Stimulated activated CD4-positive, alpha-beta T cell treated with anti-CD3 and anti-CD28 coated beads, Interleukin-1b, Interleukin-23, amount 100 ng/mL, for 4 hours (primary cell): ENCODE measurements around the gene MRTFA.
"Not testable (repeated sequence)": the region's sequence is repeated elsewhere in the genome, so short reads cannot be mapped to it uniquely, and the experiment has no call there.

Source experiments
- DNase-seq, 2 donors: peaks; one replicate each; pipeline ENCODE4 v3.0.0-alpha.2; 2020; ENCODE audit warnings: low read depth in 2 of 2

The MRTFA gene

DNA sequence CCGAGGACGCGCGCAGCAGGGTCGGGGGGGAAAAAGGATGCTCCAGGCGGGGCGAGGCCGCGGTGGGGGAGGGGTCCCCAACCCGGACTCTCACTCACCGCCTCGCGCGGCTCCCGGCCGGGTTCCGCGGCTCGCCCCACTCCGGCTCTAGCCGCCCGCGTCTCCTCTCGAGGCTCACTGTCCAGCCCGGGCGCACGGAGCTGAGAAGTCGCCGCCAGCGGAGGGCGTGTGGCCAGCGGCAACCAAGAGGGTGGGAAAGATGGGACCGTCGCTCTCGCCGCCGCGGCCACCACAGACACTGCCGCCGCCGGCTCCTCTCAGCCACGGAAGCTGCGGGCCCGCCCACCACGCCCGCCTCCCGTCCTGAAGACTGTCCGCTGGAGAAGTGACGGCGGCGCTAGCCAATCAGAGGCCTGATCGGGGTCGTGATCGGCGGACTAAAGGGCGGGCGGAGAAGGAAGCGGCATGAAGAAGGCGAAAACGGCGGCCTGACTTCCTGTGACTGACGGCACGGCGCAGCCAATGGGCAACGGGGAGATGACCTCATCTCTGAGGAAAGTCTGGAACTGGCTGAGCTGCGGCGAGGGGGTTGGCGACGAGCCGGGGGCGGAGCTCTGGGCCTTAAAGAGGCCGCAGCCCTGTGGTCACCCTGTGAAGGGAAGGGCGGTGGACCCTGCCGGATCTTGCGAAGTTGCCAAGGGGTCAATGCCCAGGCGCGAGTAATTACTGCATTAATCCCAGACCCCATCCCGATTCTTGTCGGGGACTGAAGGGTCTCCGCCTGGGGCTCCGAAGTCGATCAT lies at the start of gene MRTFA:
Gene MRTFA, minus strand, starts transcription at position 340 of the 803 bp plus-strand sequence.
- peak; percentile 98 for DNase-seq

DNA sequence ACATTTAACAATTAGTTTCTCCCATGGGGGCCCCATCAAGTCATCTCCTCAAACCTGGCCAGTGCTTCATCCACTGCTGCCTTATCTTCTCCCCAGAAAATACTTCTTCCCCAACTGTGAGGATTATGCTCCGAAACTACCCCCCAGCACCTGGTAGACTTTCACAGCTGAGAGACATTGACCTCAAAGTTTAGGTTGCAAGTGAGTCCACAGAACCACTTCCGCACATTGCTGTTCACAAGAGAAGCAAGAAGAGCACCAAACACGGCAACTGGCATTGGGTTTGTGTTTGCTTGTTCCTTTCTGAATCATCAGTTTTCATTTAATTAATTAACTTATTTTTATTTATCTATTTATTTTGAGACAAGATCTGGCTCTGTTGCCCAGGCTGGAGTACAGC lies 48.9 kb upstream of the MRTFA start:
- no peak for DNase-seq

DNA sequence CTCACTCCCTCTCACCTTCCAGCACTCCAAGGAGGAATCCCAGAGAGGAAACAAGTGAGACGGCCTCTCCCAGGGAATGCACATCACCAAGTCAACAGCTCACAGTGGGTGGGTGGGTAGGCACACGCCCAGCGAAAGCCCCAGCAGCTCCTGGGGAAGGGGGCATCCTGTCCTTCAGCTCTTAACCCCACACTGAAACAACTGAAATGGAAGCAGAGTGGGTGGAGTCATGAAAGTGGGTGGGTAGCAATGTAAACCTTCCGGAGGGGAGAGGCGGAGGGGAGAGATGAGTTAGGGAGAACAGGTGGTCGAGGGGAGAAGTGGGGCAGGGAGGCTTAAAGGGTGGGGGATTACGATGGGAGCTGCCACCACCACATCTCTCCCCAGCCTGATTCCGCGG lies 48.2 kb upstream of the MRTFA start:
- no peak for DNase-seq

DNA sequence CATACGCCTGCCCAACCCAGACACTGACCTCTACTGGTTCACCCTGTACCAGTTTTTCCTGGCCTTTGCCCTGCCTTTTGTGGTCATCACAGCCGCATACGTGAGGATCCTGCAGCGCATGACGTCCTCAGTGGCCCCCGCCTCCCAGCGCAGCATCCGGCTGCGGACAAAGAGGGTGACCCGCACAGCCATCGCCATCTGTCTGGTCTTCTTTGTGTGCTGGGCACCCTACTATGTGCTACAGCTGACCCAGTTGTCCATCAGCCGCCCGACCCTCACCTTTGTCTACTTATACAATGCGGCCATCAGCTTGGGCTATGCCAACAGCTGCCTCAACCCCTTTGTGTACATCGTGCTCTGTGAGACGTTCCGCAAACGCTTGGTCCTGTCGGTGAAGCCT lies 44.9 kb upstream of the MRTFA start:
- no peak for DNase-seq

DNA sequence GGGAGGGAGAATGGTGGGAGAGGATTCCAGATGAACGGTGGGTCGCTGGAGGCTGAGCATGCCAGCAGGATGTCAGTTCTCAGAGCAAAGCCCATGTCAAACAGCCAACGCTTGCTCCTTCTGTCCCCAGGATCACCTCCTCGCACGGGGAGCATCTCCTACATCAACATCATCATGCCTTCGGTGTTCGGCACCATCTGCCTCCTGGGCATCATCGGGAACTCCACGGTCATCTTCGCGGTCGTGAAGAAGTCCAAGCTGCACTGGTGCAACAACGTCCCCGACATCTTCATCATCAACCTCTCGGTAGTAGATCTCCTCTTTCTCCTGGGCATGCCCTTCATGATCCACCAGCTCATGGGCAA lies 44.3 kb upstream of the MRTFA start:
- DNase-seq, result no peak

DNA sequence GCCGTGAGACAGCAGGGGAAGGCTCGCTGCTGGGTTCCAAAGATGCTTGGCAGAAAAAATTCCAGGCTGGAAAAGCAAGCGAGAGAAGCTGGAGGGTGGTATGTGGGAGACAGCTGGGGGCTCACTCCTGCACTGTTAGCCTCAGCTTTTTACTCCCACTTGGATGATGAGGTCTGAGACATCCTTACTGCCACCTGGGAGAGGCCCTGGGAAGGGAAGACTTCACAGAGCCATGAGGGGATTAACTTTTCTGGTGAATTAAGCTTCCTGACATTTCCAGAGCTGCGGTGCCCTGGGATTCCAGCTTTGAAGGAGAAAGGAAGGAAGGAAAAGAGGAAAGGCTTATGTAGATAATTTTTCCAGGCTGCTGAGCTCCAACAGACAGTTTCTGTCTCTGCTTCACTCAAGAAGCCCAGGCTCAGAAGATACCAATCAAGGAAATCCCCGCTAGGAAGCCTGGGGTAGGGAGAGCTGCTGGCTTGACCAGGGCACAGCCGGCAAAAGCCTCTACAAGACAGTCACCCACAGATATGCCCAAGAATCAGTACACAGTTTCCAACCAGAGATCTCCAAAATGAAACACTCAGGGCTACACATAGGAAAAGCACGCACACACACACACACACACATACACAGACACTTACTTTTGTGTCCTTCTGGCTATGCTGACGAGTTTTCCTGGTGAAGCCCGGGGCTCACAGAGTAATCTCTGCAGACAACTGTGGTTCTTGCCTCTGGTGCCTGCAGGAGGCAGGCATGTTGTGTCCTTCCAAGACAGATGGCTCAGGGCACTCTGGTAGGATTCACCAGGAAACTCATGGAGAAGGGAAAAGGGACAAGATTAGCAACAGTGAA lies 43.7 kb upstream of the MRTFA start:
- no peak for DNase-seq

DNA sequence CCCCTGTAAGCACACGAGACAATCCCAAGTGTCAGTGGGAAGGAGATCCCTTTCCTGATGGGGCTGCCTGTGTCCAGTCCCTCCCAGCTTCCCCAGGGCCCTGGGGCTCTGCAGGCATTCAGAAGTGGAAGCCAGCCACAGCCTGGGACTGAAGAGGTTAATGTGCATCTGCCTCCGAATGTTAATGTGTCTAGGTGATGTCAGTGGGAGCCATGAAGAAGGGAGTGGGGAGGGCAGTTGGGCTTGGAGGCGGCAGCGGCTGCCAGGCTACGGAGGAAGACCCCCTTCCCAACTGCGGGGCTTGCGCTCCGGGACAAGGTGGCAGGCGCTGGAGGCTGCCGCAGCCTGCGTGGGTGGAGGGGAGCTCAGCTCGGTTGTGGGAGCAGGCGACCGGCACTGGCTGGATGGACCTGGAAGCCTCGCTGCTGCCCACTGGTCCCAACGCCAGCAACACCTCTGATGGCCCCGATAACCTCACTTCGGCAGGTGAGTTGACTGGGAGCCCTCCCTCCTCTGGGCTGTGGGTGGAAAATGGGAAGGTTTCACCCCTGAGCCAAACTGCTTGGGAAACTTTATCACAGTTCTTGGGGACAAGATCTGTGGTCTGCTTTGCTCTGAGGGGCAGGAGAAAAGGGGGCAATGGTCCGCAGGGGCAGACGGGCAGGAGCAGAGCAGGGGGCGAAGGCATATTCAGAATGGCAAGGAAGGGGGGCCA lies 42.9 kb upstream of the MRTFA start, which contains the start of gene MCHR1:
Gene MCHR1, plus strand, starts transcription at position 236 of the 715 bp plus-strand sequence. Its CDS starts 169 bp downstream, at position 405.
- DNase-seq, result no peak

DNA sequence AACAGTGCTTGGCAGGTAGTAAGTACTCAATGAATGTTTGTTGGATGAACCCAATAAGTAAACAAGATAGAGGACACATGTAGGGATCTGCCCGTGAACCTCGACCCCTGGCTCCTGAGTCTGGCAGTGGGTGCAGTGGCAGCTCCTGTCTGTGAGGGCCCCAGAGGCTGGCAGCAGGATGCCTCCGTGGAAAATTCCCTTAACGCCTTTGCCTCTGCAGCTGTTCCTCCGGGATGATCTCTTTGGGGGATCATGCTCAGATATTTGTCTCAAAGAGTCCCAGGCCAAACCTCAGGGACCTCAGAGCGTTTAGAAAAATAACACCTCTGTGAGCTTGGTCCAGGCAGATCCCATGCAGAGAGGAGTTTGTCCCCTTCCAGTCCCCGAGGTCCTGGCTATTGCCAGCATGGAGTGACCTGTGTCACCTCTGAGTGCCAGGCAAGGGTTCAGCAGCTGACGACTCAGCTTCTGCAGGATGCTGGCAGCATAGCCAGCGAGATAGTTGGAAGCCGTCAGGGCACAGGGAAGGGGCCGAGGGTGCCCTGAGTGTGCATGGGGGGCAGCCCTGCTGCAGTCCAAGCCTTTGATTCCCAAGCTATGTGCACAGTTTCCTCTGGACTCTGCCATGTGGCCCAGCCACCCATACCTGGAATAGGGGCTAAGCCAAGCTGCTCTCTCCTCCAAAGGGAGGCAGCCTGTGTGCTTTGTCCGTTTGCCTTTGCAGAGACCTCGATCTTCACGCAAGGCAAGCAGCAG lies 42.2 kb upstream of the MRTFA start:
- DNase-seq, result no peak

DNA sequence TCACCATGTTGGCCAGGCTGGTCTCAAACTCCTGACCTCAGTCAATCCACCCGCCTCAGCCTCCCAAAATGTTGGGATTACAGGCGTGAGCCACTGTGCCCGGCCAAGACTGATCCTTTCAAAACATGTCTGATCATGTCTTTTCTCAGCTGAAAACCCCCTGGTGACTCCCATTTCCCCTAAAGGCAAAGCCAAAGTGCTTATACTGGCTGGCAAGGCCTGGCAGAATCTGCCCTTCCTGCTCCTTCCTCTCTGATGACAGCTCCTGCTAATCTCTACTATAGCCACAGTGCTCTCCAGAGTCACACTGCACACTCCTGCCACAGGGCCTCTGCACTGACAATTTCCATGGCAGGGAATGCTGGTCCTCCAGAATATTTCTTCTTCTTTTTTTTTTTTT lies 40.1 kb upstream of the MRTFA start:
- DNase-seq, result no peak

DNA sequence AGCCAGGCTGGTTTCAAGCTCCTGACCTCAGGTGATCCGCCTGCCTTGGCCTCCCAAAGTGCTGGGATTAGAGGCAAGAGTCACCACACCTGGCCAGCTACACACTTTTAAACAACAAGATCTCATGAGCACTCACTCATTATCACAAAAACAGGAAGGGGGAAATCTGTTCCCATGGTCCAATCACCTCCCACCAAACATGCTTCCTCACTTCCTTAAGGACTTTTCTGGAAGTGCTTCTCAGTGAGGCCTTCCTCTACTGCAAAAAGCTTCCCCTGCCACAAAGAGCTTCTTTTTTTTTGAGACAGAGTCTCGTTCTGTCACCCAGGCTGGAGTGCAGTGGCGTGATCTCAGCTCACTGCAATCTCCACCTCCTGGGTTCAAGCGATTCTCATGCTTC lies 39.6 kb upstream of the MRTFA start:
- DNase-seq, result not testable (repeated sequence)

DNA sequence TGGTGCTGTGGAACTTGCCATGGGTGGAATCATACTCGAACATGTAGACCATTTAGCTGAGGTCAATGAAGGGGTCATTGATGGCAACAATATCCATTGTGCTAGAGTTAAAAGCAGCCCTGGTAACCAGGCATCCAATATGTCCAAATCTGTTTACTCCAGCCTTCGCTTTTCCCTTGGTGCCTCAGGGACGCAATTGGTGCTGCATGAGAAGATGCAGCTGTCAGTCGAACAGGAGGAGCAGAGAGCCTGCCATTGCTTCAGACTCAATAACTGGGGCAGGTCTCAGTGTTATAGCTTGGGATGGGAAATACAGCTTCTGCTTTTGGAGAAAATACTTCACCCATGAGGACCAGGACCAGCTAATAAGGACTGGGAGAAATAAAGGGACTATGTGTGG lies 37.8 kb upstream of the MRTFA start:
- no peak for DNase-seq

DNA sequence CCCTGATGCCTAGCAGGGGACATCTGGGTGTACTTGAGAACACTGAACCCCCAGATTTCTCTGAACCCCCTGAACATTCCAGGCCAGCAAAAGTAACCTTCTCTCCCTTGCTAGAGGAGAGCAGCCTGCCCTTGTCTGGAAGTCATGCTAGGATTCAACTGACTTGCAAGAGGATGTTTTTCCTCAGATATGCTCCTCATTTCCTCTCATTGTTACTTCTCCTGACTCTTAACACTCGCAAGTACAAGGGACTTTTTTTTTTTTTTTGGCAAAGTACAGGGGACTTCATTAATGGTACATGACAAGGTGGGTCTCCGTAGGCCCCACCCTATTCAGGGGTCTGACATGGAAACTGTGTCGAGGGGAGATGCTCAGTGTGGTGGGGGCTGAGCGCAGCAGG lies 36.5 kb upstream of the MRTFA start:
- DNase-seq, result no peak

DNA sequence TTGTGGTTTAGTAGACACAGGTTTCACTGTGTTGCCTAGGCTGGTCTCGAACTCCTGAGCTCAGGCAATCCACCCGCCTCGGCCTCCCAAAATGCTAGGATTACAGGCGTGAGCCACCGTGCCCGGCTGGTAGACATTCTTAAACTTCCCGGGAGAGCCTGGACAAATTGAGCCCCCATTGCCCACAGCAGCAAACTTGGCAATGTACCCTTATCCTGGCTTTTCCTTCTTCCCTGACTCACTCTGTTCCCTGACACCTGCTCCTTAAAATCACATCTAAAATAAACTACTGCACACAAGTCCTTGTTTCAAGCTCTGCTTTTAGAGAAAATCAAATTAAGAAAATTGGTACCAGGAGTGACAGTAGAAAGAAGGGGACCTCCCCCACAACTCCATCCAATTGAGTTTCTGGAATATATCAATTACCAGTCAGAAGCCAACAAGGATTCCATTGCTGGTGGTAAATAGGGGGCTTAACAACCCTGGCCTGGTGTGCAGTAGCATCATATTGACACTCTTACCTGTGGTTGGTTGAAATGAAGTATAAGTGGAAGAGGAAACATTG lies 35.4 kb upstream of the MRTFA start:
- DNase-seq, result no peak

DNA sequence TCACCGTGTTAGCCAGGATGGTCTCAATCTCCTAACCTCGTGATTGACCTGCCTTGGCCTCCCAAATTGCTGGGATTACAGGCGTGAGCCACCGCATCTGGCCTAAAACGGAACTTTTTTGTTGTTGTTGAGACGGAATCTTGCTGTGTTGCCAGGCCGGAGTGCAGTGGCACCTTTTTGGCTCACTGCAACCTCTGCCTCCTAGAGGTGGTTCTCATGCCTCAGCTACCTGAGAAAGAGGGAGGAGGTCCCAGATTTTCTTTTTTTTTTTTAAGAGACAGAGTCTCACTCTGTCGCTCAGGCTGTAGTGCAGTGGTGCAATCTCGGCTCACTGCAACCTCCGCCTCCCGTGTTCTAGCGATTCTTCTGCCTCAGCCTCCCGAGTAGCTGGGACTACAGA lies 34.9 kb upstream of the MRTFA start:
- DNase-seq, result no peak

DNA sequence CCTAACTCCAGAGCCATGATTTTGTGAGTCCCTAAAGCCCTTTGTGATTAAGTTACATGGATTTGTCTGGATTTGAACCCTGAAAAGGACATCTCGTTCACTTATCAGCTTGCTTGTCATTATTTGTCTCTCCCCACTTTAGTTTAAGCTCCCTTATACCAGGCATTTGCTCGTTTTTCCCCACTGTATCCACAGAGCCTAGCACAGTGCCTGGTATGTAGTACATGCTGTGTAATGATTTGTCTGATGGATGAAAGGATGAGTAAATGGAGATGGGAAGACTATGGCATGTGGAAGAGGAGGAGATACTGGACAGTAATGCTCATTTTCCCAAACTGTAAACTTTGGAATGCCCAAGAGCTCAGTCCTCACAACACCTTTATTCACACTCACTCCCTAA lies 33.5 kb upstream of the MRTFA start:
- no peak for DNase-seq

DNA sequence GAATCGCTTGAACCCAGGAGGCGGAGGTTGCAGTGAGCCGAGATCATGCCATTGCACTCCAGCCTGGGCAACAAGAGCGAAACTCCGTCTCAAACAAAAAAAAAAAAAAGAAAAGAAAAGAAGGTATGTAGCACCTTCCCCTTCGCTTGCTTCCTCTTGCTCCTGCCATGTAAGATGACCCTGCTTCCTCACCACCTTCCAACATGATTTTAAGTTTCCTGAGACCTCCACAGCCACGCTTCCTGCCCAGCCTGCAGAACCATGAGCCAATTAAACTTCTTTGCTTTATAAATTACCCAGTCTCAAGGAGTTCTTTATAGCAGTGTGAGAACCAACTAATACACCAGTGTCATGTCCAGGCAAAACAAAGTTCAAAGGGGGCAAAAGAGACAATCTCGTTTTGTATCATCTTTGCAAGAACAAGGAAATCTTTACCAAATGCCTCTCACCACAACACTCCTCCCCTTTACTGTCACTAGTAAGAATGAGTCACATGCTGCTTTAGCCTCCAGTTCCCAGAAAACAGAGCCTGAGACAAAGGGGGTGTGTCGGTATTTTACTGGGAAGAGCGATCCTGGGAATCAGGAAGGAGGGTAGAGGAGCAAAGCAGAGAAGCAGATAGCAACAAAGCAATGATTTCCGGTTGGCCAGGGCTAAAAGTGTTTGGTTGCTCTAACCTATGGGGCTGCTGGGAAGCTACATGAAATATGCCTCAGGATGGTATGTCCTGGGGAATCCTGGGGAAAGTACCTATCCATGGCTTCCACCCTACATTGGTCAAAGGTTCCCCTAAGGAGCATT lies 32.3 kb upstream of the MRTFA start:
- no peak for DNase-seq

DNA sequence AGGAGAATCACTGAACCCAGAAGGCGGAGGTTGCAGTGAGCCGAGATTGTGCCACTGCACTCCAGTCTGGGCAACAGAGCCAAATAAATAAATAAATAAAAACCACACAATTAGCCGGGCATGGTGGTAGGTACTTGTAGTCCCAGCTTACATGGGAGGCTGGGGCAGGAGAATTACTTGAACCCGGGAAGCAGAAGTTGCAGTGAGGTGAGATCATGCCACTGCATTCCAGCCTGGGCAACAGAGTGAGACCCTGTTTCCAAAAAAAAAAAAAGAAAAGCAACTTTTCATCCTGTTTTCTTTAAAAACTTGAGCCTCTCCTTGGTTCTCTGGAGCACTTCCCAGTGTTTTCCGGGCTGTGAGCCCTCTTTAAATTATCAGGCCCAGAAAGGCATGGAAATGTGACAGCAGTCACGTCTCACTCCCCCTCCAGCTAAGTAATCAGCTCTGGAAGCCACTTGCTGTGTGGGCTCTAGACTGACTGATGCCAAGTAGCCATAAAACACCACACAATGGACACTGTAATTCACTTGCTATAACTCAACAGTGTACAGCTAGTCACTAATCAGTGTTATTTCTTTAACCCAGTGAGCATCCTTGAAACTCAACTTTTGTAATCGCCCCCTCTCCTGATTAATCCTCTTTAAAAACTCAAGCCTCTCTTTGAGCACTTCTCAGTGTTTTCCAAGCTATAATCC lies 29.8 kb upstream of the MRTFA start:
- DNase-seq, result no peak

DNA sequence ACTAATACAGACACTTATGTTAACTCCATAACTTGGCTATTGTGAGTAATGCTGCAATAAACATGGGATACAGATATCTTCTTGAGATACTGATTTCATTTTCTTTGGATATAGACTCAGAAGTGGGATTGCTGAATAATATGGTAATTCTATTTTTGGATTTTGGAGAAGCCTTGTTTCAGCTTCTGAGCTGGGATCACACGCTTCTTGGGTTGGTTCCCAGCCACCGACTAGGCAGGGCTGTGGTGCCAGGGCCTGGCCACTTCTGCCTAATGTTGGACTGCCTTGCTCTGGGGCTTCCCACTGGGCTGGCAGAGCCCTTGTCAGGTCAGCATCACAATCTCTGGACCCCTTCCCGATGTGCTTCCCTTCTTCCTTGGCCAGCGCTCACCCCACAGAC lies 28.8 kb upstream of the MRTFA start:
- no peak for DNase-seq

DNA sequence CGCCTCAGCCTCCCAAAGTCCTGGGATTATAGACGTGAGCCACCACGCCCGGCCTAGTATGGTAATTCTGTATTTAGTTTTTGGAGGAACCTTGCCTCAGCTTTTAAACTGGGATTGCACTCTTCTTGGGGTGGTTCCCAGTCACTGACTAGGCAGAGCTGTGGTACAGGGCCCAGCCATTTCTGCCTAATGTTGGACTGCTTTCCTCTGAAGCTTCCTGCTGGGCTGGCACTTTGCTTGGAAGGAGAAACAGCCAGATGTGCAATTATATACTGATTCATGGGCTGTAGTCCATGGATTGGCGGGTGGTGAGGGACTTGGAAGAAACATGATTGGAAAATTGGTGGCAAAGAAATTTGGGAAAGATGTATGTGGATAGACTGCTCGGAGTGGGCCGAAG lies 25.2 kb upstream of the MRTFA start:
- no peak for DNase-seq

DNA sequence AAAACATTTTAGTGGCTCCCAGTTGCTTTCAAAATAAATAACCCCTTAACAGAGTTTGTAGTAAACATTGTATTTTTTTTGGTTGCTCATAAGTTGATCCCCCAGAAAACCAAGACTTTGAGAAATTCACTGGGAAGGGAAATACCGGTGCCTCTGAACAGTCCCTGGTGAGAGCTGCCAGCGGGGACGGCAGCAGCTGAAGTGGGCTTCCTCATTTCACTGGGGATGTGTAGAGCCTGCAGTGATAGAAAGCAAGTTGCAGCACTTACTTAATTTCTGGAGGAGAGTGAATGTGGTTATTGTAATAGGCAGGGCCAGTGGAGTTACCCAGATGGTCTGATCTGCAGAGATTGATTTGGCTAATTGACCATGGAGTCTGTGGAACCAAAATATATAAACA lies 24.2 kb upstream of the MRTFA start:
- no peak for DNase-seq
